HUES48 (cell line): ENCODE results near the gene LRP1B.

Experiments used
- H3K27ac ChIP-seq: one replicate; pipeline ENCODE4 v1.7.0; 2013; ENCODE audit warnings: low read depth, low read length, inconsistent platforms
- H3K27me3 ChIP-seq: 2 replicates; pipeline ENCODE4 v1.6.1; 2013; ENCODE audit warnings: mild to moderate bottlenecking, low read length; ENCODE audit not compliant: control insufficient read depth, insufficient read depth
- H3K36me3 ChIP-seq: 2 replicates; pipeline ENCODE4 v1.6.1; 2013; ENCODE audit warnings: low read length; ENCODE audit not compliant: control insufficient read depth, insufficient read depth
- H3K4me1 ChIP-seq: 2 replicates; pipeline ENCODE4 v1.6.1; 2013; ENCODE audit warnings: mild to moderate bottlenecking, low read length; ENCODE audit not compliant: control insufficient read depth, insufficient read depth
- H3K4me3 ChIP-seq: 2 replicates; pipeline ENCODE4 v1.5.1; 2013; ENCODE audit warnings: mild to moderate bottlenecking, low read depth, low read length
- H3K9ac ChIP-seq: 2 replicates; pipeline ENCODE4 v1.6.1; 2013; ENCODE audit warnings: mild to moderate bottlenecking, low read depth, low read length, moderate library complexity
- H3K9me3 ChIP-seq: 2 replicates; pipeline ENCODE4 v1.6.1; 2013; ENCODE audit warnings: low read length; ENCODE audit not compliant: control insufficient read depth, insufficient read depth

LRP1B gene

GRCh38 chr2:140737006-140737405 is 1393.8 kb downstream of the LRP1B start:
- Histone ChIP-seq H3K4me3 (no peak overlapping the region), H3K27me3 (no peaks in the 10 kb centered on the region), H3K4me1 (no peaks in the 10 kb centered on the region), H3K27ac (no peak overlapping the region), H3K9ac (no peak overlapping the region), H3K9me3 (no peaks in the 10 kb centered on the region), H3K36me3 (no peaks in the 10 kb centered on the region)

- H3K9me3 ChIP-seq: no peaks in the 10 kb centered on the region
- H3K9ac ChIP-seq: no peak overlapping the region
- H3K36me3 ChIP-seq: no peaks in the 10 kb centered on the region
Measured at GRCh38 chr2:140734992-140735391, 1395.8 kb downstream of the LRP1B start.

GRCh38 chr2:140718999-140719398 is 1411.8 kb downstream of the LRP1B start:
- no peak overlapping the region for H3K27ac ChIP-seq
- H3K36me3 ChIP-seq: no peaks in the 10 kb centered on the region
- no peak overlapping the region for H3K9ac ChIP-seq
- H3K4me3 ChIP-seq: no peak overlapping the region
- no peaks in the 10 kb centered on the region for H3K9me3 ChIP-seq
- H3K4me1 ChIP-seq: no peaks in the 10 kb centered on the region
- H3K27me3 ChIP-seq: no peaks in the 10 kb centered on the region

More at GRCh38 chr2:140734992-140735391, 1395.8 kb downstream of the LRP1B start:
- Histone ChIP-seq H3K4me1 (no peaks in the 10 kb centered on the region), H3K4me3 (no peak overlapping the region), H3K27me3 (no peaks in the 10 kb centered on the region), H3K27ac (no peak overlapping the region)

GRCh38 chr2:140717481-140717880 is 1413.3 kb downstream of the LRP1B start:
- Histone ChIP-seq H3K9ac (no peak overlapping the region), H3K4me1 (no peaks in the 10 kb centered on the region), H3K27ac (no peak overlapping the region), H3K9me3 (no peaks in the 10 kb centered on the region), H3K4me3 (no peak overlapping the region), H3K27me3 (no peaks in the 10 kb centered on the region), H3K36me3 (no peaks in the 10 kb centered on the region)

- Histone ChIP-seq H3K27me3 (no peaks in the 10 kb centered on the region), H3K4me3 (no peak overlapping the region), H3K27ac (no peak overlapping the region), H3K9ac (no peak overlapping the region), H3K4me1 (no peaks in the 10 kb centered on the region), H3K9me3 (no peaks in the 10 kb centered on the region), H3K36me3 (no peaks in the 10 kb centered on the region)
Measured at GRCh38 chr2:140714586-140714985, 1416.2 kb downstream of the LRP1B start.

- no peak overlapping the region for H3K9ac ChIP-seq
- H3K9me3 ChIP-seq: no peaks in the 10 kb centered on the region
- no peaks in the 10 kb centered on the region for H3K4me1 ChIP-seq
Measured at GRCh38 chr2:140711867-140712266, 1418.9 kb downstream of the LRP1B start.

GRCh38 chr2:140701726-140702125 is 1429.1 kb downstream of the LRP1B start:
- H3K27me3 ChIP-seq: no peaks in the 10 kb centered on the region
- no peak overlapping the region for H3K27ac ChIP-seq
- no peaks in the 10 kb centered on the region for H3K4me1 ChIP-seq
- H3K9ac ChIP-seq: no peak overlapping the region
- no peak overlapping the region for H3K4me3 ChIP-seq
- no peaks in the 10 kb centered on the region for H3K9me3 ChIP-seq
- H3K36me3 ChIP-seq: no peaks in the 10 kb centered on the region

More at GRCh38 chr2:140711867-140712266, 1418.9 kb downstream of the LRP1B start:
- no peaks in the 10 kb centered on the region for H3K27me3 ChIP-seq
- H3K4me3 ChIP-seq: no peak overlapping the region
- no peaks in the 10 kb centered on the region for H3K36me3 ChIP-seq
- H3K27ac ChIP-seq: no peak overlapping the region

GRCh38 chr2:140698636-140699035 is 1432.2 kb downstream of the LRP1B start:
- Histone ChIP-seq H3K9ac (no peak overlapping the region), H3K27ac (no peak overlapping the region), H3K4me3 (no peak overlapping the region), H3K36me3 (no peaks in the 10 kb centered on the region), H3K9me3 (no peaks in the 10 kb centered on the region), H3K27me3 (no peaks in the 10 kb centered on the region), H3K4me1 (0 out of 2 replicates have a peak, but pooled peaks cover 4% of the 10 kb centered on the region)

GRCh38 chr2:140696449-140696848 is 1434.4 kb downstream of the LRP1B start:
- Histone ChIP-seq H3K36me3 (no peaks in the 10 kb centered on the region), H3K9me3 (no peaks in the 10 kb centered on the region), H3K4me1 (0 out of 2 replicates have a peak, but pooled peaks cover 4% of the 10 kb centered on the region), H3K4me3 (no peak overlapping the region), H3K27me3 (no peaks in the 10 kb centered on the region), H3K27ac (no peak overlapping the region), H3K9ac (no peak overlapping the region)

- Histone ChIP-seq H3K27ac (no peak overlapping the region), H3K36me3 (no peaks in the 10 kb centered on the region), H3K4me3 (no peak overlapping the region), H3K4me1 (0 out of 2 replicates have a peak, but pooled peaks cover 4% of the 10 kb centered on the region), H3K9ac (no peak overlapping the region), H3K9me3 (no peaks in the 10 kb centered on the region), H3K27me3 (no peaks in the 10 kb centered on the region)
Measured at GRCh38 chr2:140695155-140695554, 1435.7 kb downstream of the LRP1B start.

- no peaks in the 10 kb centered on the region for H3K9me3 ChIP-seq
- no peaks in the 10 kb centered on the region for H3K36me3 ChIP-seq
- H3K4me3 ChIP-seq: no peak overlapping the region
- H3K27ac ChIP-seq: no peak overlapping the region
- H3K9ac ChIP-seq: no peak overlapping the region
- H3K4me1 ChIP-seq: no peaks in the 10 kb centered on the region
- H3K27me3 ChIP-seq: no peaks in the 10 kb centered on the region
Measured at GRCh38 chr2:140687825-140688224, 1443.0 kb downstream of the LRP1B start.

GRCh38 chr2:140683658-140684057 is 1447.2 kb downstream of the LRP1B start:
- H3K27me3 ChIP-seq: no peaks in the 10 kb centered on the region
- H3K4me3 ChIP-seq: no peak overlapping the region
- no peak overlapping the region for H3K9ac ChIP-seq
- H3K4me1 ChIP-seq: no peaks in the 10 kb centered on the region
- no peak overlapping the region for H3K27ac ChIP-seq
- no peaks in the 10 kb centered on the region for H3K36me3 ChIP-seq
- H3K9me3 ChIP-seq: no peaks in the 10 kb centered on the region
